ENCODE measurements around the gene TOR2A.

Gene TOR2A

DNA sequence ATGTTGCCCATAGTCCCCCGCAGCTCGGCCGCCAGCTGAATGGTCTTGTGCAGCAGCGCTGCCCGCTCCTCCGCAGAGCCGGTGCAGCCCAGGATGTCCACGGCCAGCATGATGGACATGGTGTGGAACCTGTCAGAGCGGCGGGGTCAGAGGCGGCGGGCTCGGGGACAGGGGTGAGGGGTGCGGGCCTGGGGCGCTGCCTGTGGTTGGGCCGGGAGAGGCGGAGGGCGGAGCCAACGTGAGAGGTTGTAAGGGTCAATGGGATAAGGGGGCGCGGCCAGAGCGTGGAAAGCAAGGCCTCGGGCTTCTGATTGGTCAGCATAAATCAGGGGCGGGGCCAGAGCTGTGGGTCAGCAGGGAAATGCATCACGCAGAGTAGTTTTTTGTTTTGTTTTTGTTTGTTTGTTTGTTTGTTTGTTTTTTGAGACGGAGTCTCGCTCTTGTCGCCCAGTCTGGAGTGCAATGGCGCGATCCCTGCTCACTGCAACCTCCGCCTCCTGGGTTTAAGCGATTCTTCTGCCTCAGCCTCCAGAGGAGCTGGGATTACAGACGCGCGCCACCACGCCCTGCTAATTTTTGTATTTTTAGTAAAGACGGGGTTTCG lies 6.8 kb upstream of the TOR2A start:
- DNase-seq: no peak

DNA sequence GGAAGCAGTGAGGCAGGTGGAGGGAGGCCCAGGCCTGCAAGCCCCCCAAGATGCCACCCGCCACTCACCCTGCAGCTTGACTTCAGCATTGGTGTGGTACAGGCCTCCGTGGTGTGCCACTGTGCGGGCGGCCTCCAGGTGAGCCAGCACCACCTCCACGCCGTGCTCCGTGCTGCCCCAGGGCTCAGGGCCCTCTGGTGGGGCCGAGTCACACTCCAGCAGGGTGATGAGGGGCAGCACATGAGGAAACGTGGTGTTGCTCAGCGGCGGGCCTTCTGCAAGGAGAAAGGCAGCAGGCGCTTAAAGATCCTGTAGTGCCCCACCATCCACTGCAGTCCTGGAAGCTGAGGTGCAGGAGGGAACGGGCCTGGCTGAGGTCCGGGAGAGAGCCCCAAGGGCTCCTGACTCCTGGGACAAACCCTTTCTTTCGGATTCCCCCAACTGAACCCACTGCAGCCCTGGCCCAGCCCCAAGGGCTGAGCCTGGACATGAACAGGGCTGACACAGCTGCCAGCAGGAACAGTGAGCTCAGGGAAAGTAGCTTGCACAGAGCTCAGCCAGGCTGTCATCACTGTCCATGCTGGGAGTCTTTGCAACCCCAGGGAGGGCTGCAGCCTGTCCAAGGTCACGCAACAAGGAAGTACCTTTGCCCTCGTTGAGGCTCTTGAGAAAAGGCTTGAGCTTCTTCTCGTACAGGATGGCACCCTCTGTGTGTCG lies 4.7 kb upstream of the TOR2A start:
- DNase-seq: no peak

DNA sequence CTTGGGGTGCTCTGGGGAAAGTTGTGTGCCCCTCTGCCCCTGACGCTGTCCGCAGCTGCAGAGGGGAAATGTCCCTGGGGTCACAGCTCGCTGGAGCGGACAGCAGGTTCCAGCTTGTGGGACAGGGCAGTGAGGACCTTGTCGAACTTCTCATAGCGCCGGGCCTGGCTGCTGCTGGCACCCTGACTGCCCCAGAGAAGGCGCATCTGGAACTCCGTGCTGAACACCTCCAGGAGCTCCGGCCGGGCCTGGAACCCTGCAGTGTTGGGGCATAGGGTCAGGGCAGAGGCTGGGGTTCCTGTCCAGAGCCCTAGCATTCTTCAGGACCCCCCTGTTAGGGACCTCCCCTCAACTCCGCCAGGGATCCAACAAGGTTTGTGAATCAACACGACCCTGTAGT lies 3.6 kb upstream of the TOR2A start:
- DNase-seq: no peak

DNA sequence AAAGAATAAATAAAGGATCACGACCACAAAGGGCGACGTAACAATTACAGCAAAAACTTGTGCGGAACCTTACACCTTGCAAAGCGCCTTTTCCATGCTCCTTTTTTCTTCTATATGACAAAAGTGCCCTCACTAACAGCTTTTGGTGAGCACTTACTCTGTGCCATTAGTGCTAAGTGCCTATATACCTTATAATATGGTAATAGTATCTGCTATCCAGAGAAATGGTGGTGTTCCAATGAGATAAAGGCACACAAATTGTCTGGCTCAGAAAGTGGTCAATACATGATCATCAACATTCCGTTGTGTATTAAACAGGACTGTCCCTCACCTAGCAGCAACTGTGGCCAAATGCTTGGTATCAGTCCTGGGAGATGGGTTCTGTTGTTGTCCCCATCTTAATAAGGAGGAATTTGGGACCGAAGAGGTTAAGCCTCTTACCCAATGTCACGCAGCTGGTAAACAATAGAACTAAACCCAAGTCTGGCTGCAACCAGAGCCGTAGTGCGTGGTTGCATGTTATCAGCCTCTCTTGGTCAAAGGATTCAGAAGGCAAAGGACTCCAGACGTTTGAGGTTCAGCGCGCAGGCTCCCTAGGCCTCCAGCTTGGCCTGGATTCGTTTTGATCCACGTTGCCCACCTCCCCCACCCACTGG lies 564 bp upstream of the TOR2A start:
- no peak for DNase-seq

DNA sequence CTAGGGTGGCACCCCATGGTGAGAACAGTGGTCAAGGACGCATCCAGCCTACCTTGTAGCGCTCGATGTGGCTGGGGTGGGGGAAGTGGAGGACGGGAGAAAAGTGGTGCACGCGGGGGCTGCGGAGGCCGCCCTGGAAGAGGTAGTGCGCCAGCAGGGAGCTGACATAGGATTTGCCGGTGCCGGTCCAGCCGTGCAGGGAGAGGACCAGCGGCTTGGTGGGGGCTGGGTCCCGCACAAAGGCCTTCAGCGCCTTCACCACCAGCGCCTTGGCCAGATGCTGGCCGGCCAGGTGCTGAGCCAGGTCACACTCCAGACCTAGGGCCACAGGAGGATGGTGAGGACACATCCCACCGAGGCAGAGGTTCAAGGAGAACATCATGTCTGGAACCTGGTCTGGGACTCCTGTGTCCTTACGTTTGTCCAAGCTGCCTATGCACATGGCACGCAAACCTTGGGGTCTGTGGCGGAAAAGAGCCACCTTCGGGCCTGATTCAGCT lies 797 bp downstream of the TOR2A start:
- no peak for DNase-seq

- no peak for DNase-seq
Observed at GRCh38 chr9:127733614-127734013, 1.5 kb downstream of the TOR2A start.

DNA sequence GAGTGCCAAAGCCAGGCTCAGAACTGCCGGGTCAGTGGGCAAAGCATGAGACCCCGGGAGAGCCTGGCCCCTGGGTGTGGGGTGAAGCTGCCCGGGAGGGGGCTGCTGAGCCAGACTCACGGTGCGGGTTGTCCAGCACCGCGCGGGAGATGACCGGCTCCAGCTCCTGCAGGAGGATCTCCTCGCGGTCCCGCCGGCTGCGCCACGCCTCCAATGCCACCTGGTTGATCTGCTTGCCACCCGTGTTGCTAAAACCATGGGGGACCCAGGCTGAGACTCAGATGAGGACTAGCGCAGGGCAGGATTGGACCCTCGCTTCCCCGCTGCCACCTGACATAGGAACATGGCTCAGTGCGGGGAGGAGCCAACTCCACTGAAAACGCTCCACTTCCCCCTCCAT lies 2.6 kb downstream of the TOR2A start:
- no peak for DNase-seq

- no peak for DNase-seq
Observed at GRCh38 chr9:127731938-127732337, 3.2 kb downstream of the TOR2A start.

DNA sequence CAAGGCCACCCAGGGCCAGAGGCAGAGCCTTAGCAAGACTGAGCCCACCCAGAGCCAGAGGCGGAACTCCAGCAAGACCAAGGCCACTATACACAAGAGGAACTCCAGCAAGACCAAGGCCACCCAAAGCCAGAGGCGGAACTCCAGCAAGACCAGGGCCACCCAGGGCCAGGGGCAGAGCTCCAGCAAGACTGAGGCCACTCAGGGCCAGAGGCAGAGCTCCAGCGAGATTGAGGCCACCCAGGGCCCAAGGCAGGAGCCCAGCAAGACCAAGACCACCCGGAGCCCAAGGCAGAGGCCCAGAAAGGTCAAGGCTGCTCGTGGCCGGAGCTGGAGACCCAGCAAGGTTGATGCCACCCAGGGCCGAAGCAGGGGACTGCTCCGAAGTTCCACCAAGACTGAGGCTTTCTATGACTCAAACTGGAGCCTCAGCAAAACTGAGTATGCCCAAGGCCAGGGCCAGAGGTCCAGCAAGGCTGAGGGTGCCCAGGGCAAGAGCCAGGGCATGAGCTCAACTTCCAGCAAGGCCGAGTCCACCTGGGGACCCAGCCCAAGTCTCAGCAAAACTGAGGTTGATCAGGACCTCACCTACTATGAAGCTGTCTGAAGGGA lies 4.2 kb downstream of the TOR2A start:
- no peak for DNase-seq

DNA sequence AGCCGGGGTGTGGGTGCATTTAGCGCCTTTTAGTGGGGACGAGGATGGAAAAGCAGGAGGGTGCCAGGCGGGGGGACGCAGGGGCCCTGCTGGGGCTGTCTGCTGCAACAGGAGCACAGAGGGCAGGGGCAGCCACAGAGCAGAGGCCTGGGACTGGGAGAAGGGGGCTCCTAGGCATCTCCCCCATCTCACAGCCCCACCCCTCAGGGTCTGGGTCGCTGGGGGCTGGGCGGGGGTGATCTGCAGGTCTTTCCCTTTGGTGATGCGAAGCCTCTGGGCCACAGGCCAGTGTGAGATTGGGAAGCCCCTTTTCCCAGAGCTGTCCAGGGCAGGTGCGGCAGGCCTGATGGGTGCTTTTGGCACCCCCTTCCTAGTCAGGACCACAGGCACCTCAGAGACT lies 4.8 kb downstream of the TOR2A start:
- no peak for DNase-seq

DNA sequence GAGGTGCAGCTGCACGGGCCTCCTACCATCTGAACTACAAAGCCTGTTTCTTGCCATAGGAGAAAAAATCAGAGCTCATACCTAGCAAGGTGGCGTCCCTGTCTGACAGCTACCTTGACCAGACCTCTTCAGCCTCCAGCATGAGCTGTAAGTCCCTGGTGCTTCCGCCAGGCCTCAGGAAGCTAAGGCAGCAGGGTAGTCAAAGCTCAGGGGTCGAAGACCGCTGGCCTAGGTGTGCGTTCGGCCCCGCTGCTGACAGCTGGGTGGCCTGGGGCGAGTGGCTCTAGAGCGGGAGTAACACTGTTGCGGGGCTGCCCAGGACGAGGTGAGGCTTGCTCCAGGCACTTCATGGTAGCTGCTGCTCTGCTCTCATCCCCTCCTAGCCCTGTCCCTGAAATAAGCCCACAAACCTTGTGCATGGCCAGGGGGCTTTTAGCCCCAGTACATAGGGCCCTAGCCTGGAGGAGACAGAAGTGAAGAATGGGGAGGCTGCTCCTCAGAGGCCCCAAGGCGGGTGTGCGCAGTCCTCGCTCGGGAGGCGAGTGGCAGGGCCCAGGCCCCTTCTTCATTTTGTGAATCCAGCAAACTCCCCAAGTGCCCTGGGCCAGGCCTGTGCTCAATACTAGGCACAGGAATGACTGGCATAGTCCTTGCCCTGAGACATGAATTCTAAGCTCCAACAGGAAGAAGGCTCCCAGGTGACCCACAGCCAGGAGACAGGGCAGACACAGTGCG lies 5.4 kb downstream of the TOR2A start:
- DNase-seq: no peak

DNA sequence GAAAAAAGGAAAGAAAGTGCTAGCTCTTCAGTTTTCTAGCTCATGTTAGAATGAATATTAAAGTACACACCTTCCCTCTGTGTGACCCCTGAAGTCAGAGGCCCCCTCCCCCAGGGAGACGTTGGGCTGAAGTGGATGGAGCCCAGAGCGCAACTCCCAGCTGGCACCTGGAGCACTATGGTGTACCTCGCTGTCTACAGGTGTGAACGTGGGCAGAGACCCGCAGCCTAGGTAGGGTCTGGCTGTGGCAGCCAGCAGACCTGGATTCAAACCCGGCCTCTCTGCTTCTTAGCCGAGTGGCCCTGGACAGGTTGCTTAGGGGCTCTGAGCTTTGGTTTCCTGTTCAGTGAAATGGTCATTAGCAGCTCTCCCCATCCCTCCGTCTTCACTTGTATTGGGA lies 6.3 kb downstream of the TOR2A start:
- no peak for DNase-seq

- DNase-seq: no peak
Observed at GRCh38 chr9:127726871-127727270, 8.2 kb downstream of the TOR2A start.

DNA sequence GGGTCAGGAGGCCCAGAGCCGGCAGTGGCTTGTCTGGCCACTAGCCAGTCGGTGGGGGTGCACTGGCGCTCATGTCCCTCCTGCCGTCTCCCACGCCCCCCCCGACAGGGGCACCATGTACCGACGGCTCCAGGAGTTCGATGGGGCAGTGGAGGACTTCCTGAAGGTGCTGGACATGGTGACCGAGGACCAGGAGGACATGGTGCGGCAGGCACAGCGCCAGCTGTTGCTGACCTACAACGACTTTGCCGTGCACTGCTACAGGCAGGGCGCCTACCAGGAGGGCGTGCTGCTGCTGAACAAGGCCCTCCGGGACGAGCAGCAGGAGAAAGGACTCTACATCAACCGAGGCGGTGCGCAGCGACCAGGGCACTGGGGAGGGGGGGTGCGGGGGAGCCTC lies 11.1 kb downstream of the TOR2A start:
- DNase-seq: no peak

DNA sequence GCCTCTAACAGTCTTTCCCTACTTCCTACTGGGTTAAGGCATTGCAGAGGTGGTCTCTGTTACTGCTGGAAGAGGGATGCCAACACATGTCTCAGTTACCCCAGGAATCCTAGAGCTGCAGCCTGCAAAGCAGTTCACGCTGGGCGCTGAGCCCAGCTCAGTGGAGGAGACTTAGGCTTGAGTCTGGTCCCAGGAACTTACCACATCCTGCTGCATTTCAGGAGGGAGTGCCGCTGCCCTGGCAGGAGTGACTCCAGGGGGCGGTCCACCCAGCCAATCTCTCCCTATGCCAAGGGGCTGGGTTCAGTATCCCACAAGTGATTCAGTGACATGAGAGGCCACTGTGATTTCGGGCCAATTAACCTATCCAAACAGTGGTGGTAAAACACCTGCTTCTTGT lies 11.7 kb downstream of the TOR2A start:
- DNase-seq: no peak

- DNase-seq: no peak
Observed at GRCh38 chr9:127723013-127723412, 12.1 kb downstream of the TOR2A start.

DNA sequence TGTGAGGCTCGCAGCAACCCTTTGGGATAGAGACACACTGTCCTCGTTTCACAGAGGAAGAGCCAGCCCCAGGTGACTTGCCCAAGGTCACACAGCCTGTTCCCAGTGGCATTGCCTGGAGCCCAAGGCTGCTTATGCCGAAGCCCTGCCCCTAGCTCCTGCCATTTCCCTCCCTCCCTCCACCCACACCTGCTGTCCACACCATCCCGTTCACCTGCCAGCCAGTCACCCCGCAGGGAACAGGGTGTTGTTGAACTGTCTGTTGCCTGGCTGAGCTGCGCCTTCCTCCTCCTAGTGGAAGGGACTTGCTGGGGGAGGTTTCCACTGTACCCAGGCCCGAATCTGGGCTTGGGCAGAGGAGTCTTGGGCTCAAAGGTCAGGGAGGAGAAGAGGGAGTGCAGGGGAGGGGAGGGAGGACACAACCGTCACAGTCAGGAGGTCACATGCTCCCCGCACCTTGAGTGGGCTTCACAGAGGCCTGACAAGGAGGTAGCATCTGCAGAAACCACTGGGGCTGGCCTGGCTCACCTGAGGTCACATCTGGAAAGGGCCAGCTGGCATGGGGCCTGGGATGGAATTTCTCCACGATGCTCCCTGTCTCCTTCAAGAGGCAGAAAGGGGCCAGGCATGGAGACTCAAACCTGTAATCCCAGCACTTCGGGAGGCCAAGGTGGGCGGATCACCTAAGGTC lies 12.9 kb downstream of the TOR2A start:
- DNase-seq: no peak

DNA sequence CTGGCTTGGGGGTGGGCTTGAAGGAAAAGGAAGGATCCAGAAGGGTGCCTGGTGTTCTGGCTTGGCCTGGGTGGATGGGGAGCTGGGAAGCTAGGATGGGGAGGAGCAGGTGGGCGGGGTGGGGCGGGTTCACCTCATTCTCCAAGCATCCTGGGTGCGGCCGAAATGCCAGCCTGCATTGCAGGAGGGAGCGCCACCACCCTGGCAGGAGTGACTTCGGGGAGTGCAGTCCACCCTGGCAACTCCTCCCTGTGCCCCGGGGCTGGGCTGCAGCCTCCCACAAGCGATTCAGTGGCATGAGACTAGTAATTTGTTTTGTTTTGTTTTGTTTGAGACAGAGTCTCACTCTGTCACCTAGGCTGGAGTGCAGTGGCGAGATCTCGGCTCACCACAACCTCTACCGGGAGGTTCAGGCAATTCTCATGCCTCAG lies 13.7 kb downstream of the TOR2A start:
- no peak for DNase-seq

DNA sequence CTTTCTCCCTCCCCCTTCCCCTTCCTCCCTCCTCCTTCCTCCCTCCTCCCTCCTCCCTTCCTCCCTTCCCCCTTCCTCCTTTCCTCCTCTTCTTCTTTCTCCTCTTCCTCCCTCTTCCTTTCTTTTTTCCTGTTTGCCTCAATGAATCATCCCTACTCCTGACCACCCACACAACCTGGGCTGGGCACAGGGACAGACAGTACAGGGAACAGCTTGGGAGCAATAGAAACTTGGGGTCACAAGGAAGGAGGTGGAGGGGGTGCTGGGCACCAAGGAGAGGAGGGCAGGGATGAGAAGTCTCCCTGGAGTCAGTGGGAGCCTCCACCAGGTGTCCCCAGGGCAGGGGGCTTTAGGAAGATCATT lies 14.2 kb downstream of the TOR2A start:
- no peak for DNase-seq

- peak; percentile 37 for DNase-seq
Observed at GRCh38 chr9:127720031-127720864, 14.8 kb downstream of the TOR2A start.

GRCh38 chr9:127717766-127718165 lies 17.3 kb downstream of the TOR2A start:
- no peak for DNase-seq

- DNase-seq: no peak
Observed at GRCh38 chr9:127716412-127716811, 18.7 kb downstream of the TOR2A start.
